Stimulated activated CD8-positive, alpha-beta memory T cell treated with anti-CD3 and anti-CD28 coated beads, Interleukin-4, amount 100 ng/mL, for 1 hour (primary cell): Measurements from ENCODE around the gene ITCH.

Experiments used
- DNase-seq, 2 donors: peaks; one replicate each; pipeline ENCODE4 v3.0.0-alpha.2; 2020; ENCODE audit warnings: low read depth in 2 of 2, low spot score in 1 of 2

ITCH gene

GRCh38 chr20:34544109-34544796 lies 181.2 kb downstream of the ITCH start:
- no peak for DNase-seq

GRCh38 chr20:34546751-34547181 lies 183.7 kb downstream of the ITCH start:
- no peak for DNase-seq

- no peak for DNase-seq
Measured at GRCh38 chr20:34547844-34548613, 185.0 kb downstream of the ITCH start.

GRCh38 chr20:34549291-34549928 lies 186.3 kb downstream of the ITCH start:
- no peak for DNase-seq

GRCh38 chr20:34549929-34550305 lies 186.8 kb downstream of the ITCH start:
- no peak for DNase-seq

- no peak for DNase-seq
Measured at GRCh38 chr20:34552569-34552968, 189.5 kb downstream of the ITCH start.

GRCh38 chr20:34553366-34553867 lies 190.3 kb downstream of the ITCH start:
- no peak for DNase-seq

GRCh38 chr20:34557936-34558319 lies 194.9 kb downstream of the ITCH start:
- DNase-seq, result no peak

GRCh38 chr20:34558320-34559218 lies 195.5 kb downstream of the ITCH start, which contains the start of gene MAP1LC3A:
Gene MAP1LC3A, plus strand, starts transcription at chr20:34558718. Its CDS starts 151 bp downstream, at chr20:34558869.
- peak; percentile 83 to 88 for DNase-seq

- no peak for DNase-seq
Measured at GRCh38 chr20:34559311-34560140, 196.5 kb downstream of the ITCH start.

- DNase-seq, result no peak
Measured at GRCh38 chr20:34560141-34560523, 197.1 kb downstream of the ITCH start.

- DNase-seq, result no peak
Measured at GRCh38 chr20:34560614-34561013, 197.5 kb downstream of the ITCH start.
